Heart right ventricle (tissue), 16 donors: Measurements from ENCODE around the gene KRTAP22-1. TPM values are rescaled to one million over a fixed set of nuclear protein-coding genes. Genes with fewer than 3 reads are reported as not detected.

ENCODE experiments used
- ATAC-seq, 8 donors: fragments of 200-7000 bp; cut with Tn5 transposase; one replicate each; pipeline ENCODE4 v1.9.1; 2020; ENCODE audit warnings: mild to moderate bottlenecking in 8 of 8, moderate library complexity in 8 of 8, moderate number of reproducible peaks in 1 of 8
- DNase-seq, 2 donors: peaks; one replicate each; pipeline ENCODE4 v3.0.0-alpha.2; 2020
- H3K27ac ChIP-seq, 10 donors: fragments of 200-600 bp; sonication (generic) in 2 of 10; one replicate each; pipeline versions ENCODE4 v1.5.0 to v1.8.0; 2020 to 2022; ENCODE audit warnings: mild to moderate bottlenecking in 3 of 10
- H3K27me3 ChIP-seq, 7 donors: fragments of 200-600 bp; one replicate each; pipeline ENCODE4 v1.8.0; 2021 to 2022; ENCODE audit warnings: mild to moderate bottlenecking in 2 of 7
- H3K36me3 ChIP-seq, 9 donors: fragments of 200-600 bp; sonication (generic) in 1 of 9; one replicate each; pipeline versions ENCODE4 v1.5.0 to v1.8.0; 2020 to 2022; ENCODE audit warnings: mild to moderate bottlenecking in 2 of 9
- H3K4me1 ChIP-seq, 9 donors: fragments of 200-600 bp; sonication (generic) in 1 of 9; one replicate each; pipeline versions ENCODE4 v1.5.0 to v1.8.0; 2020 to 2022; ENCODE audit warnings: mild to moderate bottlenecking in 4 of 9
- H3K4me3 ChIP-seq, 10 donors: fragments of 200-600 bp; sonication (generic) in 2 of 10; one replicate each; pipeline versions ENCODE4 v1.5.0 to v1.8.0; 2020 to 2022; ENCODE audit warnings: mild to moderate bottlenecking in 7 of 10, moderate library complexity in 2 of 10
- H3K9me3 ChIP-seq, 11 donors: fragments of 200-600 bp in 10 of 11; sonication (generic) in 2 of 11; one replicate each; pipeline versions ENCODE4 v1.5.0 to v1.8.0; 2013 to 2022; ENCODE audit warnings: mild to moderate bottlenecking in 2 of 11, control low read depth in 1 of 11, moderate library complexity in 1 of 11
- CTCF ChIP-seq, 9 donors: fragments of 200-600 bp; sonication (generic) in 2 of 9; IDR thresholded peaks; one replicate each; pipeline versions ENCODE4 v1.5.0 to v1.8.0; 2021 to 2022; ENCODE audit warnings: antibody characterized with exemption in 9 of 9, mild to moderate bottlenecking in 5 of 9, moderate library complexity in 1 of 9
- WGBS, 2 donors: extraction: QIAGEN DNeasy Blood & Tissue Kit; methylation state at CpG; one replicate each; pipeline ENCODE4 v1.1.7; 2013; ENCODE audit warnings: inconsistent platforms in 1 of 2; 5-methylcytosine and 5-hydroxymethylcytosine counted together
- intact Hi-C, 10 donors: fragments of 100-400 bp; cut with DNase I; formaldehyde crosslinking; loops; one replicate each; pipeline versions ENCODE4 v1.11.1 to v1.14.2; 2022
- polyA plus RNA-seq, 2 donors: library from polyadenylated mRNA; stranded (reverse); fragments of 200-250 nt; gene quantifications; one replicate each; pipeline ENCODE4 v1.2.3, GENCODE V29; 2013
- total RNA-seq, 10 donors: library from RNA; stranded (reverse); fragmentation: NEBNext Ultra II Directional in 3 of 10; extraction: Animal tissue kit (Norgen Biotek cat#: 25700) in 3 of 10; gene quantifications; one replicate each; pipeline versions ENCODE4 v1.2.1 to v1.2.4, GENCODE V29; 2021 to 2023
- donor health status: Arrhythmogenic right ventricular cardiomyopathy.
- donor health status: ischemic (EF 13 %, LVEDD 7.1; RV severe dilation, severe dysfunction).
- donor health status: healthy with polysubstance abuse.
- donor health status: DM: no; HTN: yes; CAD: no.
- donor health status: DM: no; HTN: no; CAD: no.
- donor health status: ischemic (EF 25% LVEDD 6.9; RV normal size, moderate dysfunction).
- donor health status: ischemic (EF 25% LVEDD 5.7; RV mildly dilated, moderate dysfunction).
- donor health status: healthy.
- donor health status: DM: yes; HTN: yes; CAD: no.
- donor health status: Ischemic cardiomyopathy.
- donor health status: ischemic (EF 35%, LVEDD 5.7; RV mildly dilated, moderate dysfunction).
- donor health status: nonischemic (EF 11% LVEDD 7.7; RV severe dilation, severe dysfunction).
- donor health status: DM: yes; HTN: yes; CAD: no.
- donor health status: PGD.
- donor health status: ischemic (EF 29% LVEDD 5.4; RV normal size, mild dysfunction).
- donor health status: nonischemic (EF 23%, LVEDD 6.1; RV moderate dilation, normal function).

Gene KRTAP22-1
- total and polyA plus RNA-seq, 12 donors, result not detected

DNA sequence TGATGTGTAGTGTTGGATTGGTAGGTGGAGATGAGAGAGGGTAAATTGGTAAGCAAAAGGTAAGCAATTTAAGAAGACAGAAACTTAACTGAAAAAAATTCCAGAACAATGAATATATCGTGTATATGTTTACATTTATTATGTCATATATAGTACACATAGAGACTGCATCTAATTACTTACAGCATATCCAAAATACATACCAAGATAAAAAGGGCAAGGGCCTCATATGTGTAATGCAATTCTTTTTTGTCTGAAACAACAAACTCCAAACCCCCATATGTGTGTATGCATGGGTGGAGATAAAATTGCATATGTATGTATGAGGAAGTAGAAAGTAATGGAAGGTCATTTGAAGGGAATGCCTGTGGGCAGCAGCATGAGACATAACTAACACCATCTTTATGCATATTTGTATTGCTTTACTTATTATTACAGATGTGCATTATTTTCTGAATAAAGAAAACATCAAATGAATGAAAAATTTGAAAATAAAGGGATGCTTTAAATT, 46.1 kb downstream of the KRTAP22-1 start:
- DNase-seq (no peak), ATAC-seq (no peak)
- no peak for TF ChIP-seq CTCF (IDR thresholded peaks at IDR 0.05)
- Histone ChIP-seq H3K4me1 (no peaks in the 10 kb centered on the region), H3K4me3 (no peak overlapping the region), H3K9me3 (peaks cover 0 to 12% (median 0%) of the 10 kb centered on the region in 11 donors), H3K27ac (no peak overlapping the region), H3K27me3 (no peaks in the 10 kb centered on the region), H3K36me3 (no peaks in the 10 kb centered on the region)
- WGBS, 2 donors, result 81 to 93% methylated on average over 1 of the region's 1 CpG
- intact Hi-C loops, result no loop called here

Other genes starting within 250 kb of the KRTAP22-1 start
- gene KRTAP13-2, start 228.8 kb upstream of the KRTAP22-1 start, total RNA-seq, result not detected
- gene KRTAP13-2, start 228.8 kb upstream of the KRTAP22-1 start, polyA plus RNA-seq, result not detected
- not detected for gene KRTAP13-1, start 205.1 kb upstream of the KRTAP22-1 start, total RNA-seq
- gene KRTAP13-1, start 205.1 kb upstream of the KRTAP22-1 start, polyA plus RNA-seq, result not detected
- not detected for gene KRTAP13-3, start 175.2 kb upstream of the KRTAP22-1 start, total RNA-seq
- gene KRTAP13-3, start 175.2 kb upstream of the KRTAP22-1 start, polyA plus RNA-seq, result not detected
- gene KRTAP13-4, start 170.9 kb upstream of the KRTAP22-1 start, total RNA-seq, result not detected
- not detected for gene KRTAP13-4, start 170.9 kb upstream of the KRTAP22-1 start, polyA plus RNA-seq
- gene KRTAP15-1, start 160.8 kb upstream of the KRTAP22-1 start, total RNA-seq, result not detected
- gene KRTAP15-1, start 160.8 kb upstream of the KRTAP22-1 start, polyA plus RNA-seq, result not detected
- not detected for gene KRTAP19-1, start 120.7 kb upstream of the KRTAP22-1 start, total RNA-seq
- not detected for gene KRTAP19-1, start 120.7 kb upstream of the KRTAP22-1 start, polyA plus RNA-seq
- gene KRTAP19-2, start 113.7 kb upstream of the KRTAP22-1 start, total RNA-seq, result not detected
- not detected for gene KRTAP19-2, start 113.7 kb upstream of the KRTAP22-1 start, polyA plus RNA-seq
- gene KRTAP19-3, start 109.1 kb upstream of the KRTAP22-1 start, total RNA-seq, result not detected
- not detected for gene KRTAP19-3, start 109.1 kb upstream of the KRTAP22-1 start, polyA plus RNA-seq
- gene KRTAP19-4, start 103.9 kb upstream of the KRTAP22-1 start, total RNA-seq, result not detected
- gene KRTAP19-4, start 103.9 kb upstream of the KRTAP22-1 start, polyA plus RNA-seq, result not detected
- not detected for gene KRTAP19-5, start 98.9 kb upstream of the KRTAP22-1 start, total RNA-seq
- not detected for gene KRTAP19-5, start 98.9 kb upstream of the KRTAP22-1 start, polyA plus RNA-seq
- gene KRTAP19-6, start 59.2 kb upstream of the KRTAP22-1 start, total RNA-seq, result not detected
- not detected for gene KRTAP19-6, start 59.2 kb upstream of the KRTAP22-1 start, polyA plus RNA-seq
- not detected for gene KRTAP19-7, start 39.8 kb upstream of the KRTAP22-1 start, total RNA-seq
- gene KRTAP19-7, start 39.8 kb upstream of the KRTAP22-1 start, polyA plus RNA-seq, result not detected
- gene KRTAP22-2, start 10.7 kb upstream of the KRTAP22-1 start, total RNA-seq, result not detected
- not detected for gene KRTAP22-2, start 10.7 kb upstream of the KRTAP22-1 start, polyA plus RNA-seq
- not detected for gene KRTAP6-3, start 8.6 kb upstream of the KRTAP22-1 start, total RNA-seq
- not detected for gene KRTAP6-3, start 8.6 kb upstream of the KRTAP22-1 start, polyA plus RNA-seq
- not detected for gene KRTAP6-2, start 2.2 kb upstream of the KRTAP22-1 start, total RNA-seq
- gene KRTAP6-2, start 2.2 kb upstream of the KRTAP22-1 start, polyA plus RNA-seq, result not detected
- gene KRTAP6-1, start 12.8 kb downstream of the KRTAP22-1 start, total RNA-seq, result not detected
- not detected for gene KRTAP6-1, start 12.8 kb downstream of the KRTAP22-1 start, polyA plus RNA-seq
- gene KRTAP20-1, start 15.3 kb downstream of the KRTAP22-1 start, total RNA-seq, result not detected
- not detected for gene KRTAP20-1, start 15.3 kb downstream of the KRTAP22-1 start, polyA plus RNA-seq
- gene KRTAP20-4, start 19.5 kb downstream of the KRTAP22-1 start, total RNA-seq, result not detected
- gene KRTAP20-4, start 19.5 kb downstream of the KRTAP22-1 start, polyA plus RNA-seq, result not detected
- not detected for gene KRTAP20-2, start 34.1 kb downstream of the KRTAP22-1 start, total RNA-seq
- gene KRTAP20-2, start 34.1 kb downstream of the KRTAP22-1 start, polyA plus RNA-seq, result not detected
- not detected for gene KRTAP20-3, start 41.8 kb downstream of the KRTAP22-1 start, total RNA-seq
- not detected for gene KRTAP20-3, start 41.8 kb downstream of the KRTAP22-1 start, polyA plus RNA-seq
- not detected for gene KRTAP21-3, start 117.7 kb downstream of the KRTAP22-1 start, total RNA-seq
- not detected for gene KRTAP21-3, start 117.7 kb downstream of the KRTAP22-1 start, polyA plus RNA-seq
- not detected for gene KRTAP21-2, start 146.2 kb downstream of the KRTAP22-1 start, total RNA-seq
- not detected for gene KRTAP21-2, start 146.2 kb downstream of the KRTAP22-1 start, polyA plus RNA-seq
- gene KRTAP21-1, start 154.3 kb downstream of the KRTAP22-1 start, total RNA-seq, result not detected
- not detected for gene KRTAP21-1, start 154.3 kb downstream of the KRTAP22-1 start, polyA plus RNA-seq
- gene KRTAP8-1, start 212.2 kb downstream of the KRTAP22-1 start, total RNA-seq, result not detected
- gene KRTAP8-1, start 212.2 kb downstream of the KRTAP22-1 start, polyA plus RNA-seq, result not detected
- gene KRTAP7-1, start 228.7 kb downstream of the KRTAP22-1 start, total RNA-seq, result not detected
- gene KRTAP7-1, start 228.7 kb downstream of the KRTAP22-1 start, polyA plus RNA-seq, result not detected